ENCODE results near the gene TAF8.

Gene TAF8

DNA sequence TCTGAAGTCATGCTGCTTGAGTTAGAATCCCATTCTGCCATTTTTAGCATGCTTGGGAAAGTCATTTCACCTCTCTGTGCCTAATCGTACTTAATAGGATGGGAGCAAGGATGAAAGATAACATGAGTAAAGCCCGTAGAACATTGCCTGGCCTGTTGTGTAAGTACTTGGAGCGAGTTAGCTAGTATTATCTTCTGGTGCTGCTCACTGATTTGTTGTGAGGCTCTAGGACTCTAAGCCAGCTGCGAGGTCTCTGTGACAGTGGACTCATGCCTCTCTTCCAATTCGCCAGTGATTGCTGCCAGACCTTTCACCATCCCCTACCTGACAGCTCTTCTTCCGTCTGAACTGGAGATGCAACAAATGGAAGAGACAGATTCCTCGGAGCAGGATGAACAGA is 17.8 kb downstream of the TAF8 start (continued):
- TF ChIP-seq, protein P1, sequence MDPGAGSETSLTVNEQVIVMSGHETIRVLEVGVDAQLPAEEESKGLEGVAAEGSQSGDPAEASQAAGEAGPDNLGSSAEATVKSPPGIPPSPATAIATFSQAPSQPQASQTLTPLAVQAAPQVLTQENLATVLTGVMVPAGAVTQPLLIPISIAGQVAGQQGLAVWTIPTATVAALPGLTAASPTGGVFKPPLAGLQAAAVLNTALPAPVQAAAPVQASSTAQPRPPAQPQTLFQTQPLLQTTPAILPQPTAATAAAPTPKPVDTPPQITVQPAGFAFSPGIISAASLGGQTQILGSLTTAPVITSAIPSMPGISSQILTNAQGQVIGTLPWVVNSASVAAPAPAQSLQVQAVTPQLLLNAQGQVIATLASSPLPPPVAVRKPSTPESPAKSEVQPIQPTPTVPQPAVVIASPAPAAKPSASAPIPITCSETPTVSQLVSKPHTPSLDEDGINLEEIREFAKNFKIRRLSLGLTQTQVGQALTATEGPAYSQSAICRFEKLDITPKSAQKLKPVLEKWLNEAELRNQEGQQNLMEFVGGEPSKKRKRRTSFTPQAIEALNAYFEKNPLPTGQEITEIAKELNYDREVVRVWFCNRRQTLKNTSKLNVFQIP (CRISPR knock-in tag; IDR thresholded peaks at IDR 0.05; ENCODE audit: borderline replicate concordance, low read depth) = no peak

DNA sequence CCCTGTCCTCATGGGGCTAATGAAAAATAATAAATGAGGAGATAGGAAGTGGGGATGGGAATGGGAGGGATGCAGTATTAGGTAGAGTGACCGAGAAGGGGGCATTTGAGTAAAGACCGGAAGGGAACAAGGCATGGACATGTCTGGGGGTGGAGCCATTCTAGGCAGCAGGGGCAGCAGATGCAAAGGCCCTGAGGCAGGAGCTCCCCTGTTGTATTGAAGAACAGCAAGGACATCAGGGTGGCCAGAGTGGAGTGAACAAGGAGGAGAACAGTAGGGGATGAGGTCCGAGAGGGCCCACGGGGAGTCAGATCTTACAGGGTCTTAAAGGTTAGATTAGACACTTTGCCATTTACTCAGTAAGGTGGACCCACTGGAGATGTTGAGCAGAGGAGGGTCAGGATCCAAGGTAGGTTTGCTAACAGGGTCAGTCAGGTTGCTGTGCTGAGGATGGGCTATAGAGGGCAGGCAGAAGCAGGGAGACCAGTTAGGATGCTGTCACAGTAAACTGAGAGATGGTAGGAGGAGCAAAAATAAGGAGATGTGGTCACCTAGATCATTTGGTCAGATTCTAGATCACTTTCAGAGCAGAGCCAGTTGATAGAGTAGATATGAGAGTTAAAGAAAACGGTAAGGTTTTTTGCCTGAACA is 18.7 kb downstream of the TAF8 start:
- TF ChIP-seq ZNF70 (CRISPR knock-in tag; IDR thresholded peaks at IDR 0.05) (no peak), SNAI2 (CRISPR knock-in tag; IDR thresholded peaks at IDR 0.05) (no peak), ZNF565 (CRISPR knock-in tag; conservative IDR thresholded peaks at IDR 0.05; ENCODE audit: low read depth) (no peak), CSDC2 (CRISPR knock-in tag; IDR thresholded peaks at IDR 0.05) (no peak), ARNTL (CRISPR knock-in tag; IDR thresholded peaks at IDR 0.05; ENCODE audit: borderline replicate concordance, low read depth) (no peak), TOX (CRISPR knock-in tag; IDR thresholded peaks at IDR 0.05; ENCODE audit: borderline replicate concordance) (no peak), ZFP30 (CRISPR knock-in tag; IDR thresholded peaks at IDR 0.05) (no peak), TCF4 (CRISPR knock-in tag; IDR thresholded peaks at IDR 0.05; ENCODE audit: borderline replicate concordance) (no peak), ZC3H10 (CRISPR knock-in tag; IDR thresholded peaks at IDR 0.05) (no peak), BACH2 (CRISPR knock-in tag; IDR thresholded peaks at IDR 0.05; ENCODE audit: borderline replicate concordance) (no peak), OSR1 (CRISPR knock-in tag; IDR thresholded peaks at IDR 0.05) (no peak), RARB (CRISPR knock-in tag; IDR thresholded peaks at IDR 0.05) (no peak), ISL1 (CRISPR knock-in tag; IDR thresholded peaks at IDR 0.05) (no peak), PPARA (CRISPR knock-in tag; IDR thresholded peaks at IDR 0.05; ENCODE audit: borderline replicate concordance) (no peak), ZNF8 (CRISPR knock-in tag; IDR thresholded peaks at IDR 0.05) (no peak)
- TF ChIP-seq, protein P2, sequence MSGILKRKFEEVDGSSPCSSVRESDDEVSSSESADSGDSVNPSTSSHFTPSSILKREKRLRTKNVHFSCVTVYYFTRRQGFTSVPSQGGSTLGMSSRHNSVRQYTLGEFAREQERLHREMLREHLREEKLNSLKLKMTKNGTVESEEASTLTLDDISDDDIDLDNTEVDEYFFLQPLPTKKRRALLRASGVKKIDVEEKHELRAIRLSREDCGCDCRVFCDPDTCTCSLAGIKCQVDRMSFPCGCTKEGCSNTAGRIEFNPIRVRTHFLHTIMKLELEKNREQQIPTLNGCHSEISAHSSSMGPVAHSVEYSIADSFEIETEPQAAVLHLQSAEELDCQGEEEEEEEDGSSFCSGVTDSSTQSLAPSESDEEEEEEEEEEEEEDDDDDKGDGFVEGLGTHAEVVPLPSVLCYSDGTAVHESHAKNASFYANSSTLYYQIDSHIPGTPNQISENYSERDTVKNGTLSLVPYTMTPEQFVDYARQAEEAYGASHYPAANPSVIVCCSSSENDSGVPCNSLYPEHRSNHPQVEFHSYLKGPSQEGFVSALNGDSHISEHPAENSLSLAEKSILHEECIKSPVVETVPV (CRISPR knock-in tag; IDR thresholded peaks at IDR 0.05) = no peak
- TF ChIP-seq, protein P3, sequence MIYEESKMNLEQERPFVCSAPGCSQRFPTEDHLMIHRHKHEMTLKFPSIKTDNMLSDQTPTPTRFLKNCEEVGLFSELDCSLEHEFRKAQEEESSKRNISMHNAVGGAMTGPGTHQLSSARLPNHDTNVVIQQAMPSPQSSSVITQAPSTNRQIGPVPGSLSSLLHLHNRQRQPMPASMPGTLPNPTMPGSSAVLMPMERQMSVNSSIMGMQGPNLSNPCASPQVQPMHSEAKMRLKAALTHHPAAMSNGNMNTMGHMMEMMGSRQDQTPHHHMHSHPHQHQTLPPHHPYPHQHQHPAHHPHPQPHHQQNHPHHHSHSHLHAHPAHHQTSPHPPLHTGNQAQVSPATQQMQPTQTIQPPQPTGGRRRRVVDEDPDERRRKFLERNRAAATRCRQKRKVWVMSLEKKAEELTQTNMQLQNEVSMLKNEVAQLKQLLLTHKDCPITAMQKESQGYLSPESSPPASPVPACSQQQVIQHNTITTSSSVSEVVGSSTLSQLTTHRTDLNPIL (CRISPR knock-in tag; IDR thresholded peaks at IDR 0.05; ENCODE audit: low read depth) = no peak
- TF ChIP-seq, protein P4, sequence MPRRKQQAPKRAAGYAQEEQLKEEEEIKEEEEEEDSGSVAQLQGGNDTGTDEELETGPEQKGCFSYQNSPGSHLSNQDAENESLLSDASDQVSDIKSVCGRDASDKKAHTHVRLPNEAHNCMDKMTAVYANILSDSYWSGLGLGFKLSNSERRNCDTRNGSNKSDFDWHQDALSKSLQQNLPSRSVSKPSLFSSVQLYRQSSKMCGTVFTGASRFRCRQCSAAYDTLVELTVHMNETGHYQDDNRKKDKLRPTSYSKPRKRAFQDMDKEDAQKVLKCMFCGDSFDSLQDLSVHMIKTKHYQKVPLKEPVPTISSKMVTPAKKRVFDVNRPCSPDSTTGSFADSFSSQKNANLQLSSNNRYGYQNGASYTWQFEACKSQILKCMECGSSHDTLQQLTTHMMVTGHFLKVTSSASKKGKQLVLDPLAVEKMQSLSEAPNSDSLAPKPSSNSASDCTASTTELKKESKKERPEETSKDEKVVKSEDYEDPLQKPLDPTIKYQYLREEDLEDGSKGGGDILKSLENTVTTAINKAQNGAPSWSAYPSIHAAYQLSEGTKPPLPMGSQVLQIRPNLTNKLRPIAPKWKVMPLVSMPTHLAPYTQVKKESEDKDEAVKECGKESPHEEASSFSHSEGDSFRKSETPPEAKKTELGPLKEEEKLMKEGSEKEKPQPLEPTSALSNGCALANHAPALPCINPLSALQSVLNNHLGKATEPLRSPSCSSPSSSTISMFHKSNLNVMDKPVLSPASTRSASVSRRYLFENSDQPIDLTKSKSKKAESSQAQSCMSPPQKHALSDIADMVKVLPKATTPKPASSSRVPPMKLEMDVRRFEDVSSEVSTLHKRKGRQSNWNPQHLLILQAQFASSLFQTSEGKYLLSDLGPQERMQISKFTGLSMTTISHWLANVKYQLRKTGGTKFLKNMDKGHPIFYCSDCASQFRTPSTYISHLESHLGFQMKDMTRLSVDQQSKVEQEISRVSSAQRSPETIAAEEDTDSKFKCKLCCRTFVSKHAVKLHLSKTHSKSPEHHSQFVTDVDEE (CRISPR knock-in tag; IDR thresholded peaks at IDR 0.05) = no peak
- TF ChIP-seq, protein P1 (CRISPR knock-in tag; IDR thresholded peaks at IDR 0.05; ENCODE audit: borderline replicate concordance, low read depth) = no peak
- ATAC-seq = no peak

DNA sequence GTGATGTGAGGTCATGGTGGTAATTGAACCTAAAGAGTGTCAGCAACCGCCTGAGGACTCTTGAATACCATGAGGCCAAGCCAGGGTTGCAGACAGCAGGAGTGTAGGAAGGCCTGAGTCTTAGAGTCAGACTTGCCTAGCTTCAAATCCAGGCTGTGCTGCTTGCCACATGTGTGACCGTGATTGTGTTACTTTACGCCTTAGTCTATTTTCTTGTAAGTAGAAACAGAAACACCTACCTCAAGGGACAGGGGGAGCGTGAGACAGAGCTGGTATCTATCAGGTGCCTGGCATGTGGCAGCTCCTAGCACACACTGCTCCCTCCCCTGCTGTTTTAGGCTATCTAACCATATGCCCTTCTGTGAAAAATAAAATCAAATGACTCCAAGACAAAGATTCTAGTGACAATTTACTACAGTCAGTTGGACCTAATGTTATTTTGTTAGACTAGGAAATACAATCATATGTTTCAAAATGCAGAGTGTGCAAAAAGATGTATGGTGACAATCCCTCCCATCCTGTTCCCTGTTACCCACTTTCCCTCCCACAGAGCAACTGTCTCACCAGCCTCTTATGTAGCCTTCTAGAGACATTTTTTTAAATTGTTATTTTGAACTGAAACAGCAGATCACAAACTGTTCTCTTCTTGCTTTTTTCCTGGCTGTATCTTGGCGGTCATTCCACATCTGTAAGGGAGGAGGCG is 21.7 kb downstream of the TAF8 start:
- TF ChIP-seq, protein P3 (CRISPR knock-in tag; IDR thresholded peaks at IDR 0.05; ENCODE audit: low read depth) = no peak
- TF ChIP-seq ESRRG (CRISPR knock-in tag; IDR thresholded peaks at IDR 0.05) (no peak), ISL1 (CRISPR knock-in tag; IDR thresholded peaks at IDR 0.05) (no peak), TOX (CRISPR knock-in tag; IDR thresholded peaks at IDR 0.05; ENCODE audit: borderline replicate concordance) (no peak), PPARA (CRISPR knock-in tag; IDR thresholded peaks at IDR 0.05; ENCODE audit: borderline replicate concordance) (no peak), ZNF8 (CRISPR knock-in tag; IDR thresholded peaks at IDR 0.05) (no peak), GLIS3 (CRISPR knock-in tag; IDR thresholded peaks at IDR 0.05) (no peak), BACH2 (CRISPR knock-in tag; IDR thresholded peaks at IDR 0.05; ENCODE audit: borderline replicate concordance) (no peak), ZC3H10 (CRISPR knock-in tag; IDR thresholded peaks at IDR 0.05) (no peak)
- TF ChIP-seq, protein P5, sequence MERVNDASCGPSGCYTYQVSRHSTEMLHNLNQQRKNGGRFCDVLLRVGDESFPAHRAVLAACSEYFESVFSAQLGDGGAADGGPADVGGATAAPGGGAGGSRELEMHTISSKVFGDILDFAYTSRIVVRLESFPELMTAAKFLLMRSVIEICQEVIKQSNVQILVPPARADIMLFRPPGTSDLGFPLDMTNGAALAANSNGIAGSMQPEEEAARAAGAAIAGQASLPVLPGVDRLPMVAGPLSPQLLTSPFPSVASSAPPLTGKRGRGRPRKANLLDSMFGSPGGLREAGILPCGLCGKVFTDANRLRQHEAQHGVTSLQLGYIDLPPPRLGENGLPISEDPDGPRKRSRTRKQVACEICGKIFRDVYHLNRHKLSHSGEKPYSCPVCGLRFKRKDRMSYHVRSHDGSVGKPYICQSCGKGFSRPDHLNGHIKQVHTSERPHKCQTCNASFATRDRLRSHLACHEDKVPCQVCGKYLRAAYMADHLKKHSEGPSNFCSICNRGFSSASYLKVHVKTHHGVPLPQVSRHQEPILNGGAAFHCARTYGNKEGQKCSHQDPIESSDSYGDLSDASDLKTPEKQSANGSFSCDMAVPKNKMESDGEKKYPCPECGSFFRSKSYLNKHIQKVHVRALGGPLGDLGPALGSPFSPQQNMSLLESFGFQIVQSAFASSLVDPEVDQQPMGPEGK (CRISPR knock-in tag; IDR thresholded peaks at IDR 0.05; ENCODE audit: borderline replicate concordance) = no peak
- ATAC-seq = no peak
